ENCODE data around the gene VOPP1.

Gene VOPP1

GRCh38 chr7:55470261-55470660, 102.0 kb downstream of the VOPP1 start:
- no peak overlapping the region for H3K9ac ChIP-seq (ENCODE audit: insufficient read length, low read depth)
- peaks cover 6% of the 10 kb centered on the region; the same call in 1 of the 2 replicates for H3K9me3 ChIP-seq (ENCODE audit: insufficient read depth, low read length)
- no peak for TF ChIP-seq SUZ12 (IDR thresholded peaks at IDR 0.05; ENCODE audit: extremely low read depth, insufficient read depth, insufficient read length)
- TF ChIP-seq ZNF274 (IDR thresholded peaks at IDR 0.05; ENCODE audit: low read depth, low read length): no peak
- no peak for TF ChIP-seq YY1 (IDR thresholded peaks at IDR 0.05; ENCODE audit: insufficient read depth, insufficient read length)
- H3K4me1 ChIP-seq (ENCODE audit: insufficient read depth, insufficient read length): peaks cover 3% of the 10 kb centered on the region
- no peaks in the 10 kb centered on the region for H3K27me3 ChIP-seq (ENCODE audit: insufficient read depth, insufficient read length)
- peaks cover 39% of the 10 kb centered on the region for H3K36me3 ChIP-seq (ENCODE audit: insufficient read depth, insufficient read length, low read length)
- H3K4me3 ChIP-seq (ENCODE audit: insufficient read length, low read depth): no peak overlapping the region
- DNase-seq (ENCODE audit: low read depth, low spot score): no peak

GRCh38 chr7:55469721-55470120, 102.6 kb downstream of the VOPP1 start:
- Histone ChIP-seq H3K9me3 (ENCODE audit: insufficient read depth, low read length) (peaks cover 6% of the 10 kb centered on the region; the same call in 1 of the 2 replicates), H3K4me1 (ENCODE audit: insufficient read depth, insufficient read length) (peaks cover 3% of the 10 kb centered on the region), H3K9ac (ENCODE audit: insufficient read length, low read depth) (no peak overlapping the region), H3K36me3 (ENCODE audit: insufficient read depth, insufficient read length, low read length) (peaks cover 36% of the 10 kb centered on the region), H3K4me3 (ENCODE audit: insufficient read length, low read depth) (no peak overlapping the region), H3K27me3 (ENCODE audit: insufficient read depth, insufficient read length) (no peaks in the 10 kb centered on the region)
- no peak for DNase-seq (ENCODE audit: low read depth, low spot score)
- TF ChIP-seq YY1 (IDR thresholded peaks at IDR 0.05; ENCODE audit: insufficient read depth, insufficient read length) (no peak), ZNF274 (IDR thresholded peaks at IDR 0.05; ENCODE audit: low read depth, low read length) (no peak), SUZ12 (IDR thresholded peaks at IDR 0.05; ENCODE audit: extremely low read depth, insufficient read depth, insufficient read length) (no peak)

DNA sequence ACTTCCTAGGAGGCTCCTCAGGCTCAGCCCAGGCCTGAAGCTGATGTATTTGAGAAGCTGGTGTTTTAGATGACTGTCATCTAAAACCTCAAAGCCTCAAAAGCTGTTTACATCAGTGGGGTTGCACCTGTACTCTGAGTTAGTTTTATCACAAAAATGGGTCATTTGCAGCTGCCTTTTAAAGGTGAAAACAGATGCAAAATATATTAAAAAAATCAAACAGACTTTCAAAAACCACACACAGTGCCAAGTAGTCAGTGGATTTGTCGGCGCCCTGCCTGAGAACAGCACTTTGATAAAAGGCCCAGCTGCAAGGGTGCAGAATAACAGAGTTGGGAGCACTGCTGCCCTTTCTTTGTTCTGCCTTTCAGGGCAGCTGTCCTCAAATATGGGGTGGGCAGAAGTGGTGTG, 103.0 kb downstream of the VOPP1 start:
- Histone ChIP-seq H3K4me3 (ENCODE audit: insufficient read length, low read depth) (no peak overlapping the region), H3K9me3 (ENCODE audit: insufficient read depth, low read length) (peaks cover 6% of the 10 kb centered on the region; the same call in 1 of the 2 replicates), H3K4me1 (ENCODE audit: insufficient read depth, insufficient read length) (peaks cover 3% of the 10 kb centered on the region), H3K9ac (ENCODE audit: insufficient read length, low read depth) (no peak overlapping the region), H3K27me3 (ENCODE audit: insufficient read depth, insufficient read length) (no peaks in the 10 kb centered on the region), H3K36me3 (ENCODE audit: insufficient read depth, insufficient read length, low read length) (peaks cover 33% of the 10 kb centered on the region)
- TF ChIP-seq ZNF274 (IDR thresholded peaks at IDR 0.05; ENCODE audit: low read depth, low read length) (no peak), SUZ12 (IDR thresholded peaks at IDR 0.05; ENCODE audit: extremely low read depth, insufficient read depth, insufficient read length) (no peak), YY1 (IDR thresholded peaks at IDR 0.05; ENCODE audit: insufficient read depth, insufficient read length) (no peak)
- DNase-seq (ENCODE audit: low read depth, low spot score): no peak

- Histone ChIP-seq H3K4me1 (ENCODE audit: insufficient read depth, insufficient read length) (no peaks in the 10 kb centered on the region), H3K27me3 (ENCODE audit: insufficient read depth, insufficient read length) (no peaks in the 10 kb centered on the region), H3K9ac (ENCODE audit: insufficient read length, low read depth) (no peak overlapping the region), H3K9me3 (ENCODE audit: insufficient read depth, low read length) (peaks cover 6% of the 10 kb centered on the region; the same call in 1 of the 2 replicates), H3K4me3 (ENCODE audit: insufficient read length, low read depth) (no peak overlapping the region), H3K36me3 (ENCODE audit: insufficient read depth, insufficient read length, low read length) (peaks cover 36% of the 10 kb centered on the region)
- DNase-seq (ENCODE audit: low read depth, low spot score): no peak
- TF ChIP-seq ZNF274 (IDR thresholded peaks at IDR 0.05; ENCODE audit: low read depth, low read length) (no peak), YY1 (IDR thresholded peaks at IDR 0.05; ENCODE audit: insufficient read depth, insufficient read length) (no peak), SUZ12 (IDR thresholded peaks at IDR 0.05; ENCODE audit: extremely low read depth, insufficient read depth, insufficient read length) (no peak)
Observed at GRCh38 chr7:55468495-55468894, 103.8 kb downstream of the VOPP1 start.

GRCh38 chr7:55467047-55467593, 105.2 kb downstream of the VOPP1 start:
- Histone ChIP-seq H3K4me3 (ENCODE audit: insufficient read length, low read depth) (no peak overlapping the region), H3K9ac (ENCODE audit: insufficient read length, low read depth) (no peak overlapping the region), H3K27me3 (ENCODE audit: insufficient read depth, insufficient read length) (no peaks in the 10 kb centered on the region), H3K4me1 (ENCODE audit: insufficient read depth, insufficient read length) (no peaks in the 10 kb centered on the region), H3K9me3 (ENCODE audit: insufficient read depth, low read length) (peaks cover 6% of the 10 kb centered on the region; the same call in 1 of the 2 replicates), H3K36me3 (ENCODE audit: insufficient read depth, insufficient read length, low read length) (peaks cover 33% of the 10 kb centered on the region)
- TF ChIP-seq YY1 (IDR thresholded peaks at IDR 0.05; ENCODE audit: insufficient read depth, insufficient read length) (no peak), ZNF274 (IDR thresholded peaks at IDR 0.05; ENCODE audit: low read depth, low read length) (no peak), SUZ12 (IDR thresholded peaks at IDR 0.05; ENCODE audit: extremely low read depth, insufficient read depth, insufficient read length) (no peak)
- DNase-seq (ENCODE audit: low read depth, low spot score): no peak

DNA sequence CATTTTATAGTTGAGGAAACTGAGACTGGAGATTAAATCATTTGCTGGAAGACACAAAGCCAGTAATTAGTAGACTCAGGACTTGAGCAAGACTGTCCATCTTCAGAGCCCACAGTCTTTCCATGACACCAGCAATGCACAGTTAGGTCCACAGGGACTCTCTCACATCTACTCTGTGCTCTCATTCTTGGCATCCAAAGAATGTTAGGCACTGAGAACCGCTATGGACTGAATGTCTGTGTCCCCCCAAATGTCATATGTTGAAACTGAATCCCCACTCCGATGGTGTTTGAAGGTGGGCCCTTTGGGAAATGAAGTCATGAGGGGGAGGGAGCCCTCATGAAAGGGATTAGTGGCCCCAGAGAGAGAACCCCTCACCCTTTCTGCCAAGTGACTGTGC, 106.6 kb downstream of the VOPP1 start:
- Histone ChIP-seq H3K9ac (ENCODE audit: insufficient read length, low read depth) (no peak overlapping the region), H3K36me3 (ENCODE audit: insufficient read depth, insufficient read length, low read length) (peaks cover 33% of the 10 kb centered on the region), H3K27me3 (ENCODE audit: insufficient read depth, insufficient read length) (no peaks in the 10 kb centered on the region), H3K4me3 (ENCODE audit: insufficient read length, low read depth) (no peak overlapping the region), H3K4me1 (ENCODE audit: insufficient read depth, insufficient read length) (no peaks in the 10 kb centered on the region), H3K9me3 (ENCODE audit: insufficient read depth, low read length) (peaks cover 6% of the 10 kb centered on the region; the same call in 1 of the 2 replicates)
- TF ChIP-seq ZNF274 (IDR thresholded peaks at IDR 0.05; ENCODE audit: low read depth, low read length): no peak
- no peak for TF ChIP-seq YY1 (IDR thresholded peaks at IDR 0.05; ENCODE audit: insufficient read depth, insufficient read length)
- TF ChIP-seq SUZ12 (IDR thresholded peaks at IDR 0.05; ENCODE audit: extremely low read depth, insufficient read depth, insufficient read length): no peak
- no peak for DNase-seq (ENCODE audit: low read depth, low spot score)

- no peaks in the 10 kb centered on the region for H3K4me1 ChIP-seq (ENCODE audit: insufficient read depth, insufficient read length)
- peaks cover 6% of the 10 kb centered on the region; the same call in 1 of the 2 replicates for H3K9me3 ChIP-seq (ENCODE audit: insufficient read depth, low read length)
- H3K36me3 ChIP-seq (ENCODE audit: insufficient read depth, insufficient read length, low read length): peaks cover 26% of the 10 kb centered on the region
- H3K27me3 ChIP-seq (ENCODE audit: insufficient read depth, insufficient read length): no peaks in the 10 kb centered on the region
- DNase-seq (ENCODE audit: low read depth, low spot score): no peak
- TF ChIP-seq ZNF274 (IDR thresholded peaks at IDR 0.05; ENCODE audit: low read depth, low read length): no peak
- TF ChIP-seq SUZ12 (IDR thresholded peaks at IDR 0.05; ENCODE audit: extremely low read depth, insufficient read depth, insufficient read length): no peak
- TF ChIP-seq YY1 (IDR thresholded peaks at IDR 0.05; ENCODE audit: insufficient read depth, insufficient read length): no peak
- no peak overlapping the region for H3K9ac ChIP-seq (ENCODE audit: insufficient read length, low read depth)
- H3K4me3 ChIP-seq (ENCODE audit: insufficient read length, low read depth): no peak overlapping the region
Observed at GRCh38 chr7:55464422-55464821, 107.9 kb downstream of the VOPP1 start.

All from NT2/D1 (cell line).